Activated CD8-positive, alpha-beta memory T cell treated with anti-CD3 and anti-CD28 coated beads, Interleukin-2, amount 50 U/mL, for 4 hours (primary cell): ENCODE data around the gene SCYGR6.
A peak's percentile ranks its signal among the peaks of the same experiment; 100 is the strongest.
"Not testable (repeated sequence)": the region's sequence is repeated elsewhere in the genome, so short reads cannot be mapped to it uniquely, and the experiment has no call there.

Source experiments
- DNase-seq: peaks from one replicate; pipeline ENCODE4 v3.0.0-alpha.2; 2020

SCYGR6 gene, protein sequence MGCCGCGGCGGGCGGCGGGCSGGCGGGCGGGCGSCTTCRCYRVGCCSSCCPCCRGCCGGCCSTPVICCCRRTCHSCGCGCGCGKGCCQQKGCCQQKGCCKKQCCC

DNA sequence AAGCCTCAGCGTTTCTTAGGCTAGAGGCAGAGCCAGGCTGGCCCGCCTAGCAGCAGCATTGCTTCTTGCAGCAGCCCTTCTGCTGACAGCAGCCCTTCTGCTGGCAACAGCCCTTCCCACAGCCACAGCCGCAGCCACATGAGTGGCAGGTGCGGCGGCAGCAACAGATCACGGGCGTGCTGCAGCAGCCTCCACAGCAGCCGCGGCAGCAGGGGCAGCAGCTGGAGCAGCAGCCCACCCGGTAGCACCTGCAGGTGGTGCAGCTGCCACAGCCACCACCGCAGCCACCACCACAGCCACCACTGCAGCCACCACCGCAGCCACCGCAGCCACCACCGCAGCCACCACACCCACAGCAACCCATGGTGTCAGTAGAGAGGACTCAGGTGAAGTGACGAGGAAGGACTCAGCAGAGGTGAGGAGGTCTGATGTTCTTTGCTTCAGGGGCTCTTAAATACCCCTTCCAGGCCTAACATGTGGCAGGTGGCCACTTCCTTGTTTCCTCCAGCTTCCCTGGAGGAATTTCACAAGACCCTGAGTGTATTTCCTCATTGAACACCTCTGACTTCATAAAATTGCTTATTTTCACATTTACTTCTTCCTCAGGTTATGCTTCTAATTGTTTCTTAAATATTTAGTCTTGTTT, at the start of gene SCYGR6:
TSS of gene SCYGR6 (minus strand) at position 364 of the 646 bp plus-strand sequence. CDS start at position 364, 0 bp downstream.
- no peak for DNase-seq

- no peak for DNase-seq
Measured at GRCh38 chr2:227774011-227774624, 49.6 kb upstream of the SCYGR6 start.

DNA sequence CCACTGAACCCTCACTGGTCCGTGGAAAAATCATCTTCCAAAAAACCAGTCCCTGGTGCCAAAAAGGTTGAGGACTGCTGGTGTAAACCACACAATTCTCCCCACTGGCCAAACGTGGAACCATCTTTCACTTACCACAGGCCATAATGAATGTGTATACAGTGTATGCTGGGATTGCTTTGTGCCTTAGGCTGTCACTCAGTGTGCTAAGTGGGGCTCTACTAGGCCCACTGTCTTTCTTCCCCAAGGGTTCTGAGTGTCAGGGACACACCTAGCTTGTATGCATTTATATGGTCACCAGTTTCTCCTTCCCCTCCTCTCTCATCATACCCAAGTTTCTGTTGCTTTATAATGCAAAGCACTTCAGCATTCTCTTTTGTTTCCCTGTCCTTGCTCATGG, 48.4 kb upstream of the SCYGR6 start:
- DNase-seq: no peak

- no peak for DNase-seq
Measured at GRCh38 chr2:227772197-227772661, 47.7 kb upstream of the SCYGR6 start.

DNA sequence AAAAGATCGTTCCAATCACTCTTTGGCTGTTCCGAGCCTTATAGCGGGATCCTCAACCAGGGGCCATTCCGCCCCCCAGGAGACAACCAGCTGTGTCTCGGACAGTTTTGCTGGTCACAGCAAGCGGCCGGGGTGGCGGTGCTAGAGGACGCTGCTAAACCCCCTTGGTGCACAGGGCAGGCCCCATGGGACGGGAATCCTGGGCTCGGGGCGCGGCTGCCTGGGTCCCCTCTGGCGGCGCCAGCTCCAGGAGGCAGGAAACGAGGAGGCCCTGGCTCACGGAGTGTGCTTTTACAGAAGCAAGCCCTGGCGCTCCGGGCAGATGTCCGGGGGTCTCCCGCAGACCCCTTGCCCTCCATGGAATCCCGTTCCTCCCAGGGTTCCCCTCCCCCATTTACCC, 43.3 kb upstream of the SCYGR6 start:
- no peak for DNase-seq

DNA sequence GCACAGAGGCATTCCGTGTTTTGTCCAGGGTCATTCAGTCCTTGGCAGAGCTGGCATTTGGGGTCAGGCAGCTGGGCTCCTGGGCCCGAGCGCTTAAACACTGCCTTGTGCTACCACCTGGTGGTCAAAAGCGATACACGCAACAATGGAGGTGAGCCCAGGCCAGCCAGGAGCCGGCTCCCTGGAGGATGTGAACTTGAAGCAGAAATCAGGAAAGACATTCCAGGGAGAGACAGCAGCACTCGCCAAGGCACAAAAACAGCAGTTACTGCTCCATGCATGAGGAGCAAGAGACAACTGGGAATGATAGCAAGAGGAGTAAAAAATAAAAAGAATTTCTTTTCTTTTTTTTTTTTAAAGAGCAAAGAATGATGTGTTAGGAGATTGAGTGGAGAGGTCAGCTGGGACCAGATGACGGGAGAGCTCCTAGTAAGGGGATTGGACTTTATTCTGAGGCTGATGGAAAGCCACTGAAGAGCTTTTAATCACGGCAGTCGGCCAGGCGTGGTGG, 41.9 kb upstream of the SCYGR6 start:
- DNase-seq: peak; percentile 64

DNA sequence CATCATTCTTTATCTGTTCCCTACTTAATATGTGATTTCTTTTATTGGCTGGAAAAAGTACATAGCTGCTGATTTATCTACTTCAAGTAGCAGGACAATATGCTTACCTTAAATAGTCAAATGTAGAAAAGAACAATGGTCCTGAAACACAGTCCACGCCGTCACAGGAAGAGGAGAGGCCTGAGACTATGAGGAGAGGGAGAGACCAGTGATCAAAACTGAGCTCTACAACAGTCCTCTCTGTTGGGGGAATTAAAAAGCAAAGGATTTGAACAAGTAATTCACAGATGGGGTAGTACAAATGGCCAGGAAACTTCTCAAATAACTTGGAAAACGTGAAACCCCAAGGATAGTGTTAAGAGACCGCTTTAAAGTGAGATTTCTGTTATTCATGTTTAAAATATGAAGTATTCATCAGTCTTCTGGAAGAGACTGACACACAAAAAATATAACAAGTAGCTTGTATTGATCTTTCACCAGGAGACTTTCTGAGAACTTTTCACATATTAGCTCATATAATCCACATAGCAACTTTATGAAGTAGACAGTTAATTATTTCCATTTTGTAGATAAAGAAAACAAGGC, 41.3 kb upstream of the SCYGR6 start:
- DNase-seq: no peak

DNA sequence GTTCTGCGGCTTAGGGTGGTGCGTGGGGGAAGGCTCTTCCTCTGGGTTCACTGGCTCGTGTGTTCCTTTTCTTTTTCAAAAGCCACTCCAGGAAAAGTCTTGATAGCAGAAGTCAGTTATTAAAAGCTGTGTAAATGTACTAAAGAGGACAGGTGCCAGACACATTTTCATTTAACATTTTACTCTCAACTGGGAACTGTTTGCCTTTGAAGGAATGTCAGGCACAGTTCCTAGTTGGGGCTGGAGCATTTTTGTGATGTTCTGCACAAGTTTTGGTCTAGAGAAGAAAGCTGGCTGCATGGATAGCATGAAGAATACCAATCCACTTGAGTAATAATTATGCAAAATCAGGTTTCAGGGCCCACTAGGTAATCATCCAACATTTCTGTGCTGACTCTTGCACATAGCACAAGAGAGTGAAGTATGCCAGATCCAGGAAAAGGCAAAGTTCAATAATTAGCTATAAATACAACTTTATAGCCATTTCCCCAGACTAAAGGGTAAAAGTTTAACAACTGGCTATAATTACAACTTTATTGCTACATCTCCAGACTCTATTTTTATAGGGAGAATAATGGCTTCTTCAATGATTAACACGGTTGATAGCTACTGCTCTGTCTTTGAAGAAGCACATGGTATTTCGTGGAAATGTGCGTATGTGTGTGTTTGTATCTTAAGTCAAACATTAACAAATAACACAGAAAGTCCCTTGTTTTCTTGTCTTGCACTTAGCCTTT, 37.4 kb upstream of the SCYGR6 start:
- no peak for DNase-seq

GRCh38 chr2:227759411-227760118, 35.0 kb upstream of the SCYGR6 start:
- no peak for DNase-seq

DNA sequence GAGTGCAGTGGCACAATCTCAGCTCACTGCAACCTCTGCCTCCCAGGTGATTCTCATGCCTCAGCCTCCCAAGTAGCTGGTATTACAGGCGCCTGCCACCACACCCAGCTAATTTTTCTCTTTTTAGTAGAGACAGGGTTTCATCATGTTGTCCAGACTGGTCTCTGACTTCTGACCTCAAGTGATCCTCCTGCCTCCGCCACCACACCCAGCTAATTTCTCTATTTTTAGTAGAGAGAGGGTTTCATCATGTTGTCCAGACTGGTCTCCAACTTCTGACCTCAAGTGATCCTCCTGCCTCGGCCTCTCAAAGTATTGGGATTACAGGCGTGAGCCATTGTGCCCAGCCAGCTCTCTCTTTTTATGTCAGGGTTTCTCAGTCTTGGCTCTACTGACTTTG, 31.7 kb upstream of the SCYGR6 start:
- not testable (repeated sequence) for DNase-seq

- DNase-seq: no peak
Measured at GRCh38 chr2:227748079-227748478, 23.5 kb upstream of the SCYGR6 start.

DNA sequence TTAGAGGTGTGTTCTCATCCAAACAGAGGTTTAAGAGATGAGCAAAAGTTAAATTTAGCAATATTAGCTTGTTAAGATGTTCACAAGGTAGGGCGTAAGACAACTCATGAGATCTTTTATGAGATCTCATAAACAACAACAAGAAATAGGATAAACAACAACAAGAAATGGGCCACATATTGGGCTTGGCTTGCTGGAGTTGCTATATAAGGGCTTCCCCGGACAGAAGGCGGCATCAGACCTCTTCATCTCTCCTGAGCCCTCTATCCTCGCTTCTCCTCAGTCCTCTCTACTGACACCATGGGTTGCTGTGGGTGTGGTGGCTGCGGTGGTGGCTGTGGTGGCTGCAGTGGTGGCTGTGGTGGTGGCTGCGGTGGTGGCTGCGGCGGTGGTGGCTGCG, 21.0 kb upstream of the SCYGR6 start, which contains the start of gene SCYGR8:
TSS of gene SCYGR8 (plus strand) at position 301 of the 400 bp plus-strand sequence. CDS start at position 301, 0 bp downstream.
- DNase-seq: no peak

DNA sequence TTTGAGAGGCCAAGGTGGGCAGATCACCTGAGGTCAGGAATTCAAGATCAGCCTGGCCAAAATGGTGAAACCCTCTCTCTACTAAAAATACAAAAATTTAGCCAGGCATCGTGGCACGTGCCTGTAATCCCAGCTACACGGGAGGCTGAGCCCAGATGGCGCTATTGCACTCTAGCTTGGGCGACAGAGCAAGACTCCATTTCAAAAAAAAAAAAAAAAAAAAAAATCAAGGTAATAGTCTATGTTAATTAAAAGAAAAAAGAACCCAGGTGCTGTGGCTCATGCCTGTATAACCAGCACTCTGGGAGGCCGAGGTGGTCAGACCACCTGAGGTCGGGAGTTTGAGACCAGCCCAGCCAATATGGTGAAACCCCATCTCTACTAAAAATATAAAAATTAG, 16.1 kb upstream of the SCYGR6 start:
- DNase-seq: not testable (repeated sequence)

GRCh38 chr2:227739351-227739750, 14.8 kb upstream of the SCYGR6 start:
- no peak for DNase-seq

- no peak for DNase-seq
Measured at GRCh38 chr2:227728035-227728434, 3.5 kb upstream of the SCYGR6 start, which contains the start of gene SCYGR7. SCYGR7 (plus strand) TSS chr2:227728335; CDS start chr2:227728335, 0 bp downstream.

GRCh38 chr2:227722821-227723220, 1.7 kb downstream of the SCYGR6 start:
- not testable (repeated sequence) for DNase-seq

DNA sequence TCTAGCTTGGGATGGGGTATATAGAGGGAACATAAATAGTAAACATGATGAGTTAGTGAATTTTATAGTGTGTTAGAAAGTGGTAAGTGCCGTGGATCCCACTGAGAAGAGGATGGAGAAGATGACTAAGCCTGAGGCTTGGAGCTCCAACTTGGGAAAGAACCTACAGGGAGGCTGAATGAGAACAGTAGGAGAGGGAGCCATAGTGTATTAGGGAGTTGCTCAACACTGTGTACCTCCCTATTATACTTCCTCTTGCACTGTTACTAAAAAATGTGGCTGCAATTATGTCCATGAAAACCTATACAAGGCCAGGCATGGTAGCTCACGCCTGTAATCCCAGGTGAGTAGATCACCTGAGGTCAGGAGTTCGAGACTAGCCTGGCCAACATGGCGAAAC, 3.9 kb downstream of the SCYGR6 start:
- no peak for DNase-seq

DNA sequence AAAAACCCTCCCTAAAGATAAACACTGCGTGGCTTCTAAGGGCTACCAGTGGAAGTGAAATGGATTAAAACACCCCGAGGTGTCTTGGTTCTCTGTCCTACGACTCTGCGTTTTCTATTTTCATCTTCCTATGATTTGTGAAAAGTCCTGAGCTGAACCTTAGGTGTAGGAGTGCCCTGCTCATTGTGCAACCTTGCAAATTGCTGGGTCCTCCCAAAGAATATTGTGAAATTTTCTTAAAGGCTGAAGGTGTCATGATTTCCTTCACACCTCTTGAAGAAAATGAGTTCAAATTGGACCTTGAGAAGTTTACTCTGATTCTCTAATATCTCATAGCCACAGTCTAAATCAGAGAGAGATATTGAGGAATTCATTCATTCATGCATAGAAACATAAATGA, 4.9 kb downstream of the SCYGR6 start:
- DNase-seq: no peak

DNA sequence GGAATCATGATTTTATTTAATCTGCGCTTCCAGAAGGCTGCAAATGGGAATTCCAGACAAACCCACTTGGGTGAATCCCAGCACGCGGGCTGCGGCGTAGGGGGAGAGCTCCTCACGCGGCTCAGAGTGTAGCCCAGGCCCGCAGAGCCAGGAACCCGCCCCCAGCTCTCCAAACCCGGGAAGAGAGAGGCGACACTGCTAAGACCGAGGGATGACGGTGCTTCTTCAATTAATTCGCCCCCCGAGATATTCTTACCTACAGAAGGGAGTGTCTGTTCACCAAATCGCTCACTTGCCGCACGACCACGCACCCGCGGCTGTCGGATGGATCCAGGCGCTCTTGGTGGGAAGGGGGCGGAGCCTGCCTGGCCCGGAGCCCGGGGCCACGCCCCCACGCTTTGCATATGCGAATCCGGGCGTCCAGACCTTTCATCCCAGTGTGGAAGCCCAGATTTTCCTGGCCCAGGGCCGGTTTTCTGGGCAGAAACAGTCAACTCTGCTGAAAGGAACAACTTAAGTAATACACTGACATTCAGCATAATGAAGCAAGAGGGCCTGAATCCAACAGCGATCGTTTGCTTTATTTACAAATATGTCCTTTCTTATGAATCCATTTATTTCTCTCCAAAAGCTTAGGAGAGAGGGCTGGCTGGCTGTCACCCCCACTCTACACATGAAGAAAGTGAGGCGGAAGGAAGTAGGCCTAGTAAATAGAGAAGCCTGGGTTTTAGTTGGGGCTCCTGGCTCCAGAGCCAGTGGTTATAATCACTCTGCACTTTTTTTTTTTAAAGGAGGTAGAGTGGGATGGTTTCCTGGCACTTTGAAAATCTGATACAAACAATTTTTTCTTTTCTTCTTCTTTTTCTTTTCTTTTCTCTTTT, 6.6 kb downstream of the SCYGR6 start, which contains the start of gene SLC19A3:
TSS of gene SLC19A3 (minus strand) at position 342 of the 881 bp plus-strand sequence. CDS start 15,710 bp downstream, outside the sequence.
- no peak for DNase-seq

DNA sequence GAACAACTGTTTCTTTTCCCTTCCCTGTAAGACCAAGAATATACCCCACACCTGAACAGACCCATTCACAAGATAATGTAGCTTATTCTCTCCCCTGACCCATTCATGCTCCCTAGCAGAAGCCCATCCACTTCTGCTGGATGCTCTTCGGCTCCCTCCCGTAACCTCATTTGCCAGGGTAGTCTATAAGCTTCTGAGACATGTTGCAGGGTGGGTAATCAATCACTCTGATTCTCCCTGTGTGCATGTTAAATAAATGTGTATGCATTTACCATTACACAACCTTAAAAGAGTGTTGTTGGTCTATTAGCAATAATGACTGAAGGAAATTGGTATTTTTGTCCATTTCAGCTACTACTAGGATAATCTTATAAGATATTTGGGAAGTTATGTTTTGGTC, 8.1 kb downstream of the SCYGR6 start:
- no peak for DNase-seq

GRCh38 chr2:227713291-227713690, 11.3 kb downstream of the SCYGR6 start:
- no peak for DNase-seq
